Spleen (tissue), 11 donors: Measurements from ENCODE around the gene CCDC138. TPM values are rescaled to one million over a fixed set of nuclear protein-coding genes. Genes with fewer than 3 reads are reported as not detected.

Source experiments
- DNase-seq: peaks from one replicate; pipeline ENCODE4 v3.0.0-alpha.2; 2020
- H3K27ac ChIP-seq, 8 donors: fragments of 200-600 bp; sonication (generic) in 7 of 8; 1 replicate in 4 of 8; 2 replicates in 4 of 8; pipeline versions ENCODE4 v1.5.0 to v1.8.0; 2016 to 2021; ENCODE audit warnings: inconsistent platforms in 4 of 8, mild to moderate bottlenecking in 4 of 8, moderate library complexity in 1 of 8
- H3K27me3 ChIP-seq, 7 donors: fragments of 200-600 bp; sonication (generic) in 6 of 7; replicated peaks in 1 of 7; 1 replicate in 4 of 7; 2 replicates in 3 of 7; pipeline versions ENCODE4 v1.5.0 to v1.8.0; 2016 to 2021; ENCODE audit warnings: inconsistent platforms in 3 of 7, mild to moderate bottlenecking in 1 of 7
- H3K36me3 ChIP-seq, 6 donors: fragments of 200-600 bp; sonication (generic) in 5 of 6; 1 replicate in 4 of 6; 2 replicates in 2 of 6; pipeline versions ENCODE4 v1.5.0 to v1.8.0; 2016 to 2021; ENCODE audit warnings: inconsistent platforms in 2 of 6
- H3K4me1 ChIP-seq, 6 donors: fragments of 200-600 bp; sonication (generic) in 5 of 6; 1 replicate in 3 of 6; 2 replicates in 3 of 6; pipeline versions ENCODE4 v1.5.0 to v1.8.0; 2016 to 2021; ENCODE audit warnings: inconsistent platforms in 3 of 6
- H3K4me3 ChIP-seq, 8 donors: fragments of 200-600 bp; sonication (generic) in 7 of 8; 1 replicate in 4 of 8; 2 replicates in 4 of 8; pipeline versions ENCODE4 v1.5.0 to v1.8.0; 2016 to 2021; ENCODE audit warnings: inconsistent platforms in 4 of 8, mild to moderate bottlenecking in 4 of 8, moderate library complexity in 2 of 8
- H3K9me3 ChIP-seq, 8 donors: fragments of 200-600 bp; sonication (generic) in 7 of 8; 1 replicate in 4 of 8; 2 replicates in 4 of 8; pipeline versions ENCODE4 v1.5.0 to v1.8.0; 2016 to 2021; ENCODE audit warnings: inconsistent platforms in 4 of 8
- CTCF ChIP-seq, 11 experiments: fragments of 200-600 bp in 7 of 11; fragments of 450-650 bp in 4 of 11; sonication (generic) in 4 of 11; IDR thresholded peaks in 8 of 11; conservative IDR thresholded peaks in 3 of 11; 1 replicate in 7 of 11; 2 replicates in 4 of 11; pipeline versions ENCODE4 v1.4.0 to v1.8.0; 2016 to 2021; ENCODE audit warnings: antibody characterized with exemption in 11 of 11, inconsistent platforms in 4 of 11, mild to moderate bottlenecking in 1 of 11
- POLR2A ChIP-seq, 3 donors: fragments of 450-650 bp; IDR thresholded peaks; one replicate each; pipeline ENCODE4 v1.5.1; 2017; ENCODE audit warnings: antibody characterized with exemption in 3 of 3, mild to moderate bottlenecking in 1 of 3
- POLR2AphosphoS5 ChIP-seq, 3 donors: sonication (generic); formaldehyde crosslinking; IDR thresholded peaks; one replicate each; pipeline ENCODE4 v1.5.1; 2017; ENCODE audit warnings: antibody characterized with exemption in 3 of 3
- WGBS, 5 donors: extraction: QIAGEN DNeasy Blood & Tissue Kit in 3 of 5; methylation state at CpG; one replicate each; pipeline versions ENCODE4 v1.1.5 to v1.1.7; 2013 to 2018; 5-methylcytosine and 5-hydroxymethylcytosine counted together
- intact Hi-C: fragments of 100-400 bp; cut with DNase I; formaldehyde crosslinking; loops from one replicate; pipeline ENCODE4 v1.15.0; 2023; ENCODE audit warnings: low total_unique reads
- polyA plus RNA-seq, 3 donors: library from polyadenylated mRNA; stranded (reverse); fragments of 200-250 nt; gene quantifications; one replicate each; pipeline ENCODE4 v1.2.1, GENCODE V29; 2013
- total RNA-seq, 7 donors: library from RNA; depleted of rRNA in 3 of 7; stranded (reverse); fragments of >200 nt in 3 of 7; fragmentation: NEBNext Ultra II Directional in 4 of 7; extraction: Animal tissue kit (Norgen Biotek cat#: 25700) in 4 of 7; gene quantifications; one replicate each; pipeline versions ENCODE4 v1.1.0 to v1.2.1, GENCODE V29; 2016 to 2021
- donor health status: healthy with polysubstance abuse.
- donor health status: DM: no; HTN: no; CAD: no; lungs with moderate emphysema.
- donor health status: DM: no; HTN: no; CAD: no.
- donor health status: Bipolar disorder and iron deficiency.
- donor health status: healthy.
- donor health status: DM: no; HTN: no; CAD: no.
- donor health status: DM: yes; HTN: yes; CAD: no.

Gene CCDC138
- total and polyA plus RNA-seq, 10 donors = 2.0 to 10.5 (median 4.2) TPM

- H3K4me1 ChIP-seq = no peaks in the 10 kb centered on the region
- no peak overlapping the region for H3K27ac ChIP-seq
- DNase-seq = no peak
- H3K36me3 ChIP-seq = no peaks in the 10 kb centered on the region
- TF ChIP-seq CTCF (IDR thresholded peaks at IDR 0.05 in 8 of 11, conservative IDR thresholded peaks at IDR 0.05 in 3 of 11) (no peak), POLR2A (IDR thresholded peaks at IDR 0.05) (no peak), POLR2AphosphoS5 (IDR thresholded peaks at IDR 0.05) (no peak)
- H3K4me3 ChIP-seq = no peak overlapping the region
- WGBS, 5 donors = 71 to 80% (median 77%) methylated on average over 4 to 7 of the region's 7 CpGs
- no peaks in the 10 kb centered on the region for H3K9me3 ChIP-seq
- intact Hi-C loops = no loop called here
- H3K27me3 ChIP-seq = peaks cover 0 to 4% (median 0%) of the 10 kb centered on the region in 7 donors
Observed at GRCh38 chr2:108920686-108921085, 134.1 kb downstream of the CCDC138 start.

GRCh38 chr2:108921096-108922030 is 134.8 kb downstream of the CCDC138 start:
- TF ChIP-seq CTCF (IDR thresholded peaks at IDR 0.05 in 8 of 11, conservative IDR thresholded peaks at IDR 0.05 in 3 of 11) (no peak), POLR2AphosphoS5 (IDR thresholded peaks at IDR 0.05) (no peak), POLR2A (IDR thresholded peaks at IDR 0.05) (no peak)
- H3K27ac ChIP-seq = no peak overlapping the region

DNA sequence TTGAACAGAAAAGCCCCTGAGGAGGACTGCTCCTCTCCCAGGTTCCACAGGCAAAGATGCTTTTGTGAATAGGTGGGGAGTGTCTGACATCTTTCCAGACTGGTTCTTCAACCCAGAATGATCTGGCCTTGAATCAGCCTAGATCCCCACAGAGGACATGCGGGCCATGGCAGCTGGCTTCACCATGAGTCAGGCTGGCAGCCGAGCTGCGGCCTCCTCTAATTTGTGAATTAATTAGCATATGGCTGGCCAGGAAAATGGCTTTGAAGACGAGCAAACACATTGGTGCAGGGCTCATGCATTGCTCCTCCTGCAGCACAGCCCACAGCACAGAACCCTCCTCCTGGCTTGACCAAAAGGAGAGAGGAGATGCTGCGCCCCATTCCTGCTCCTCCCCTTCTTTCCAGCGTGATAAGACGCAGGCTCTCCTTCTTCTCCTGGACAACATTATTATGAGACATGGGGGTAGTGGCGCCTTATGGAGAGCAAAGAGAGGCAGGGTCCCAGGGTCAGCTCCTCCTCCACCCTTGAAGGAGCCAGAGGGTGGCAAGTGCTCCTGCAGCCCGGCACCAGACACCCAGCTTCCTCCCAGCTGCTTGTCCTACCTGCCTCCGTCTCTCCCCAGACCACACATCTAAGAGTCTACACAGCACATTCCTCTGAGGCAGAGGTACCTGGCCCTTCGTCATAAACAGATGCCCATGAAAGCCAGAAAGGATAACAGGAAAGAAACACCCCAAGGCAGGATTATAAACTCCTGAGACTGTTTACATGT is 135.8 kb downstream of the CCDC138 start:
- intact Hi-C loops = no loop called here

More at GRCh38 chr2:108921096-108922030, 134.8 kb downstream of the CCDC138 start:
- peaks cover 0 to 4% (median 0%) of the 10 kb centered on the region in 7 donors for H3K27me3 ChIP-seq
- WGBS, 5 donors = 77 to 89% (median 78%) methylated on average over 12 to 16 of the region's 16 CpGs
- intact Hi-C loops = no loop called here
- no peak overlapping the region for H3K4me3 ChIP-seq
- DNase-seq = peak; percentile 64
- no peaks in the 10 kb centered on the region for H3K36me3 ChIP-seq
- no peaks in the 10 kb centered on the region for H3K4me1 ChIP-seq
- no peaks in the 10 kb centered on the region for H3K9me3 ChIP-seq

More for the DNA sequence above, 135.8 kb downstream of the CCDC138 start:
- Histone ChIP-seq H3K4me1 (no peaks in the 10 kb centered on the region), H3K9me3 (no peaks in the 10 kb centered on the region), H3K27me3 (peaks cover 0 to 4% (median 0%) of the 10 kb centered on the region in 7 donors), H3K4me3 (no peak overlapping the region), H3K27ac (no peak overlapping the region), H3K36me3 (no peaks in the 10 kb centered on the region)
- no peak for TF ChIP-seq CTCF (IDR thresholded peaks at IDR 0.05 in 8 of 11, conservative IDR thresholded peaks at IDR 0.05 in 3 of 11)
- TF ChIP-seq POLR2AphosphoS5 (IDR thresholded peaks at IDR 0.05) = no peak
- TF ChIP-seq POLR2A (IDR thresholded peaks at IDR 0.05) = no peak
- peak; percentile 56 for DNase-seq
- 65 to 82% (median 77%) methylated on average over 11 of the region's 11 CpGs for WGBS, 5 donors
